CD4-positive, CD25-positive, alpha-beta regulatory T cell (primary cell): Measurements from ENCODE around the gene LSM2. TPM values are rescaled to one million over a fixed set of nuclear protein-coding genes. Genes with fewer than 3 reads are reported as not detected.

Source experiments
- ATAC-seq, 2 donors: fragments of 150-1000 bp; cut with Tn5 transposase; one replicate each; pipeline ENCODE4 v1.10.0; 2021; ENCODE audit warnings: low read depth in 2 of 2, moderate number of reproducible peaks in 2 of 2, moderate library complexity in 1 of 2
- DNase-seq, 3 donors: peaks; one replicate each; pipeline versions ENCODE4 v3.0.0 to v3.0.0-alpha.2; 2012 to 2022; ENCODE audit warnings: mixed read lengths in 1 of 3
- H3K27ac ChIP-seq: one replicate; pipeline ENCODE4 v1.7.0; 2013; ENCODE audit warnings: mild to moderate bottlenecking, low read length; ENCODE audit not compliant: insufficient read depth, poor library complexity, severe bottlenecking
- H3K27me3 ChIP-seq: one replicate; pipeline ENCODE4 v1.7.0; 2013; ENCODE audit warnings: low read length; ENCODE audit not compliant: control insufficient read depth, insufficient read depth
- H3K36me3 ChIP-seq: one replicate; pipeline ENCODE4 v1.7.0; 2013; ENCODE audit warnings: mild to moderate bottlenecking, low read length, moderate library complexity; ENCODE audit not compliant: control insufficient read depth, insufficient read depth
- H3K4me1 ChIP-seq: 2 replicates; pipeline ENCODE4 v1.7.0; 2013; ENCODE audit warnings: mild to moderate bottlenecking, low read length; ENCODE audit not compliant: insufficient read depth, control insufficient read depth, poor library complexity, severe bottlenecking
- H3K4me3 ChIP-seq: one replicate; pipeline ENCODE4 v1.7.0; 2013; ENCODE audit warnings: low read depth, mild to moderate bottlenecking, low read length, moderate library complexity
- H3K9me3 ChIP-seq, 2 experiments: 1 replicate in 1 of 2; 2 replicates in 1 of 2; pipeline ENCODE4 v1.7.0; 2013; ENCODE audit warnings: low read length in 2 of 2, mild to moderate bottlenecking in 1 of 2, moderate library complexity in 1 of 2; ENCODE audit not compliant: control insufficient read depth in 2 of 2
- H3K27ac Mint-ChIP-seq, 3 donors: one replicate each; pipeline ENCODE4 v1.8.0; 2020 to 2022; ENCODE audit warnings: mild to moderate bottlenecking in 3 of 3, mixed read lengths in 3 of 3, moderate library complexity in 2 of 3
- H3K27me3 Mint-ChIP-seq: one replicate; pipeline ENCODE4 v1.8.0; 2022; ENCODE audit warnings: mild to moderate bottlenecking, mixed read lengths
- H3K36me3 Mint-ChIP-seq: one replicate; pipeline ENCODE4 v1.8.0; 2020; ENCODE audit warnings: mixed read lengths
- H3K4me1 Mint-ChIP-seq, 4 donors: one replicate each; pipeline ENCODE4 v1.8.0; 2020 to 2022; ENCODE audit warnings: mixed read lengths in 4 of 4, mild to moderate bottlenecking in 1 of 4
- H3K4me3 Mint-ChIP-seq, 4 donors: one replicate each; pipeline ENCODE4 v1.8.0; 2020 to 2022; ENCODE audit warnings: mild to moderate bottlenecking in 4 of 4, mixed read lengths in 4 of 4, moderate library complexity in 3 of 4
- H3K9me3 Mint-ChIP-seq, 7 donors: one replicate each; pipeline ENCODE4 v1.8.0; 2020 to 2022; ENCODE audit warnings: mixed read lengths in 7 of 7, mild to moderate bottlenecking in 3 of 7, moderate library complexity in 2 of 7
- polyA plus RNA-seq, 4 donors: library from polyadenylated mRNA; unstranded; fragments of 300-500 nt; fragmentation: Illumina TruSeq; gene quantifications; one replicate each; pipeline ENCODE4 v1.2.3, GENCODE V29; 2021
- total RNA-seq: library from RNA; stranded (reverse); gene quantifications from one replicate; pipeline ENCODE4 v1.2.3, GENCODE V29; 2022

The LSM2 gene
- total and polyA plus RNA-seq, 5 donors from 2014 or later = 29.3 to 122 (median 85.8) TPM

- H3K36me3 ChIP-seq = peaks cover 26% of the 10 kb centered on the region
- H3K27me3 ChIP-seq = no peaks in the 10 kb centered on the region
- Mint-ChIP-seq H3K9me3 (no peaks in the 10 kb centered on the region), H3K4me3 (no peak overlapping the region), H3K27ac (peak overlapping the region in 1 of 3 donors; percentile 59), H3K27me3 (peaks cover under 1% of the 10 kb centered on the region), H3K36me3 (peaks cover 18% of the 10 kb centered on the region), H3K4me1 (peaks cover 0 to 15% (median 6%) of the 10 kb centered on the region in 4 donors)
- DNase-seq (no peak), ATAC-seq (no peak)
- H3K27ac ChIP-seq = no peak overlapping the region
- no peaks in the 10 kb centered on the region for H3K9me3 ChIP-seq
- no peak overlapping the region for H3K4me3 ChIP-seq
- H3K4me1 ChIP-seq = peaks cover 14% of the 10 kb centered on the region
Observed at GRCh38 chr6:31781244-31782125, 25.3 kb downstream of the LSM2 start.

- Mint-ChIP-seq H3K4me1 (peaks cover 0 to 19% (median 7%) of the 10 kb centered on the region in 4 donors), H3K9me3 (no peaks in the 10 kb centered on the region), H3K27ac (peak overlapping the region in 1 of 3 donors; percentile 59), H3K4me3 (no peak overlapping the region), H3K36me3 (peaks cover 18% of the 10 kb centered on the region), H3K27me3 (peaks cover 4% of the 10 kb centered on the region)
- peaks cover 26% of the 10 kb centered on the region for H3K36me3 ChIP-seq
- H3K27me3 ChIP-seq = no peaks in the 10 kb centered on the region
- H3K9me3 ChIP-seq = no peaks in the 10 kb centered on the region
- ATAC-seq (no peak), DNase-seq (no peak)
- peaks cover 22% of the 10 kb centered on the region for H3K4me1 ChIP-seq
- H3K27ac ChIP-seq = no peak overlapping the region
- H3K4me3 ChIP-seq = no peak overlapping the region
Observed at GRCh38 chr6:31780507-31781243, 26.1 kb downstream of the LSM2 start.

- Histone ChIP-seq H3K9me3 (no peaks in the 10 kb centered on the region), H3K27me3 (no peaks in the 10 kb centered on the region), H3K4me1 (peaks cover 24% of the 10 kb centered on the region), H3K36me3 (peaks cover 20% of the 10 kb centered on the region), H3K4me3 (no peak overlapping the region), H3K27ac (no peak overlapping the region)
- H3K27me3 Mint-ChIP-seq = peaks cover 4% of the 10 kb centered on the region
- no peaks in the 10 kb centered on the region for H3K9me3 Mint-ChIP-seq
- peaks cover 18% of the 10 kb centered on the region for H3K36me3 Mint-ChIP-seq
- DNase-seq = no peak
- peaks cover 0 to 26% (median 7%) of the 10 kb centered on the region in 4 donors for H3K4me1 Mint-ChIP-seq
- no peak for ATAC-seq
- H3K27ac Mint-ChIP-seq = no peak overlapping the region
- H3K4me3 Mint-ChIP-seq = no peak overlapping the region
Observed at GRCh38 chr6:31779908-31780307, 26.9 kb downstream of the LSM2 start.

- Mint-ChIP-seq H3K4me1 (peaks cover 0 to 28% (median 7%) of the 10 kb centered on the region in 4 donors), H3K4me3 (peak overlapping the region in 1 of 4 donors; percentile 51), H3K9me3 (no peaks in the 10 kb centered on the region), H3K27me3 (peaks cover 4% of the 10 kb centered on the region), H3K36me3 (peaks cover 12% of the 10 kb centered on the region), H3K27ac (peak overlapping the region in 1 of 3 donors; percentile 83)
- no peak overlapping the region for H3K27ac ChIP-seq
- DNase-seq (no peak), ATAC-seq (no peak)
- peaks cover 14% of the 10 kb centered on the region for H3K36me3 ChIP-seq
- peaks cover 24% of the 10 kb centered on the region for H3K4me1 ChIP-seq
- H3K27me3 ChIP-seq = no peaks in the 10 kb centered on the region
- no peaks in the 10 kb centered on the region for H3K9me3 ChIP-seq
- H3K4me3 ChIP-seq = no peak overlapping the region
Observed at GRCh38 chr6:31778999-31779885, 27.5 kb downstream of the LSM2 start.

- Histone ChIP-seq H3K27me3 (no peaks in the 10 kb centered on the region), H3K9me3 (no peaks in the 10 kb centered on the region), H3K27ac (no peak overlapping the region), H3K4me3 (no peak overlapping the region), H3K36me3 (peaks cover 12% of the 10 kb centered on the region), H3K4me1 (peaks cover 28% of the 10 kb centered on the region)
- DNase-seq (no peak), ATAC-seq (no peak)
- H3K9me3 Mint-ChIP-seq = no peaks in the 10 kb centered on the region
- peaks cover 0 to 33% (median 7%) of the 10 kb centered on the region in 4 donors for H3K4me1 Mint-ChIP-seq
- peaks cover 8% of the 10 kb centered on the region for H3K36me3 Mint-ChIP-seq
- H3K27me3 Mint-ChIP-seq = peaks cover 4% of the 10 kb centered on the region
- H3K4me3 Mint-ChIP-seq = no peak overlapping the region
- no peak overlapping the region for H3K27ac Mint-ChIP-seq
Observed at GRCh38 chr6:31778193-31778592, 28.6 kb downstream of the LSM2 start.

- Histone ChIP-seq H3K36me3 (peaks cover 10% of the 10 kb centered on the region), H3K27ac (peak overlapping the region; percentile 63), H3K27me3 (no peaks in the 10 kb centered on the region), H3K9me3 (no peaks in the 10 kb centered on the region), H3K4me3 (no peak overlapping the region), H3K4me1 (peaks cover 33% of the 10 kb centered on the region)
- Mint-ChIP-seq H3K9me3 (no peaks in the 10 kb centered on the region), H3K4me1 (peaks cover 0 to 38% (median 7%) of the 10 kb centered on the region in 4 donors), H3K27ac (peak overlapping the region; percentile 52 to 81 (median 74)), H3K36me3 (peaks cover 3% of the 10 kb centered on the region), H3K27me3 (peaks cover 4% of the 10 kb centered on the region), H3K4me3 (no peak overlapping the region)
- DNase-seq (no peak), ATAC-seq (no peak)
Observed at GRCh38 chr6:31777667-31778050, 29.1 kb downstream of the LSM2 start.

GRCh38 chr6:31776989-31777666 is 29.6 kb downstream of the LSM2 start, which contains the start of gene VWA7:
VWA7 (minus strand) TSS chr6:31777328; CDS start chr6:31776779, 549 bp downstream.
- peaks cover 0 to 43% (median 9%) of the 10 kb centered on the region in 4 donors for H3K4me1 Mint-ChIP-seq
- H3K4me1 ChIP-seq = peaks cover 38% of the 10 kb centered on the region
- peak within 1 kb of the TSS in 3 of 4 donors; percentile 23 to 86 (median 74) for H3K4me3 Mint-ChIP-seq
- H3K27me3 ChIP-seq = no peaks in the 10 kb centered on the region
- peak within 1 kb of the TSS; percentile 63 for H3K27ac ChIP-seq
- peaks cover 4% of the 10 kb centered on the region for H3K27me3 Mint-ChIP-seq
- peak; percentile 48 to 81 (median 51) for DNase-seq
- no peak within 1 kb of the TSS for H3K4me3 ChIP-seq
- ATAC-seq = peak; percentile 68 to 71
- H3K36me3 ChIP-seq = peaks cover 10% of the 10 kb centered on the region
- H3K9me3 Mint-ChIP-seq = no peaks in the 10 kb centered on the region
- peaks cover 3% of the 10 kb centered on the region for H3K36me3 Mint-ChIP-seq
- H3K27ac Mint-ChIP-seq = peak within 1 kb of the TSS; percentile 52 to 81 (median 74)
- H3K9me3 ChIP-seq = no peaks in the 10 kb centered on the region
